HG03457 (cell line): Measurements from ENCODE around the gene R3HDM1.
"Not testable (repeated sequence)": the region's sequence is repeated elsewhere in the genome, so short reads cannot be mapped to it uniquely, and the experiment has no call there.

Experiments used
- ATAC-seq: cut with Tn5 transposase; IDR thresholded peaks from one replicate; pipeline ENCODE4 v1.9.1; 2021; ENCODE audit warnings: moderate number of reproducible peaks; ENCODE audit not compliant: unreplicated experiment

Gene R3HDM1

DNA sequence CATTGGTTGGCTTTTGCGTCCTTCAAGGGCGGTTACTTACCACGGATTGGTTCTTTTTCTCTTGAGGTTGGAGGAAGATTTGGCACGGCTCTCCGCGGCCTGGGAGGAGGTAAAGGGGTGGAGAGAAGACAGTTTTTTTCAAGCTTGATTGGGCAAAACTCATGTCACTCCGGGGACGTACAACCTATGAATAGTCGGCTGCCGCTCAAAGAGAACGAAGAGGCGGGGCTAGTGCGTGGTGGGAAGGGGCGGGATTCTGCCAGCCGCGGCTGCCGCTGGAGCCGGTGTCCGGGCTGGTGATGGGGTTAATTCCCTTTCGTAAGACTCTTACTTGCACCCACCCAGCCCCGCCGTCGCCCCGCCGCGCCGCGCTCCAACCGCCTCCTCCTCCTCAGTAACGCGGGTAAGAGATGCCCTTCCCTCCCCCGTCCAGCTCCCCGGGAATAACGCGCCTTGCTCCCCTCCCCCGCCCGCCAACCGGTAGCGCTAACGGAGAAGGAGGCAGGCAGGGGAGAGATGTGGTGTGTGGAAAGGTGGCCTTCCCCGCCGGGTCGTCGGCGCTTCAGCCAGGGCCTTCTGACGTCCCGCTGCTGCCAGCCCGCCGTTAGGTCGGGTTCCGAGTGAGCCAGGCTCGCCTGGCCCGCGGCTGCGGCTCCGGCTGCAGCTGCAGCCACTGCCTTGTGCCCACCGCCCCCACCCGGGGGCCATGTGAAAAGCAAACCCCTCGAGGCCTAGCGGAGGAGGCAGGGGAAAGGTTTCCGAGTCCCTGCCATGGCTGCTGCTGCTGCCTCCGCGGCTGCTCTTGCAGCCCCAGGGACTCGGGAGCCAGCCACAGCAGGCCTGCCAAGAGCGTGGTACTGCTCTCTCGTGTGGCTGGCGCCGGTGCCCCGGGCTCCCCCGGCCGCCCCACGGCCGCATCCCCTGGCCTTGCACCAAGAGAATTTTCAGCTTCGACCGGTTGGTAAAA, at the start of gene R3HDM1:
Gene R3HDM1 (plus strand): TSS at position 254 of the 967 bp plus-strand sequence. CDS start 73,362 bp downstream, outside the sequence.
- ATAC-seq: peak; percentile 77

DNA sequence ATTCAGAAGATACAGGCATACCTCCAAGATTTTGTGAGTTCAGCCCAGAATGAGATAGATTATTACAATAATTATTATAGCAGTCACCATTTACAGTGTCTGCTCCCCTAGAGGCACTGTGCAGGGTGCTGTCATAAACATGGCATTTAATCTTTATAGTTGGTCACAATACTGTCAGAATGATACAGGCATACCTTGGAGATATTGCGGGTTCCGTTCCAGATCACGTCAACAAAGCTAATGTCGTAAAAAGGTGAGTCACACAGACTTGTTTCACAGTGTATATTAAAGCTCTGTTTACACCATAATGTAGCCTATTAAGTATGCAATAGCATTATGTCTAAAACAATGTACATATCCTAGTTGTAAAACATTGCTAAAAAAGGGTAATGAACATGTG, 45.8 kb upstream of the R3HDM1 start:
- ATAC-seq: no peak

DNA sequence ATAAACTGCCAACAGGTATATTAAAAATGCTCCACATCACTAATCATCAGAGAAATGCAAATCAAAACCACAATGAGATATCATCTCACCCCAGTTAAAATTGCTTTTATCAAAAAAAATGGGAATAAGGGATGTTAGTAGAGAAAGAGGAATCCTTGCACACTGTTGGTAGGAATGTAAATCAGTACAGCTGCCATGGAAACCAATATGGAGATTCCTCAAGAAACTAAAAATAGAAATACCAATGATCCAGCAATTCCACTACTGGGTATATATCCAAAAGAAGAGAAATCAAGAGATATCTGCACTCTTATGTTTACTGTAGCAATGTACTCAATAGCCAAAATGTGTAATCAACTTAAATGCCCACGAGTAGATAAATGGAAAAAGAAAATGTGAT, 40.9 kb upstream of the R3HDM1 start:
- no peak for ATAC-seq

DNA sequence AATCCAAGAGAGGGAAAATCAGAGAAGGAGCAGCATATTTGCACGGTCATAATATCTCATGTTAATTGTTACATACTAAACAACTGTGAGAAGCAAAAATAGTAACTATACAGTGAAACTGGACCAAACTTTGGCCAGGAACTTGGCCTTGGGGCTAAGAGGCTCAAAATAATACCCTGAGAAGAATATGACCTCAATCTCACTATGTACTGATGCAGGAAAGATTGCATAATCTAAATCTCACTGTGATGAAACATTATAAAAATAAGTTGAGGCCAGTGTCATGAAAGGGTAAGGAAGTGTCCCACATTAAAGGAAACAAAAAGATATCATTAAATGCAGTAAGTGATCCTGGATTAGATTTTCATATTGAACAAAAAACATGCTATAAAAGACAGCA, 36.8 kb upstream of the R3HDM1 start:
- no peak for ATAC-seq

DNA sequence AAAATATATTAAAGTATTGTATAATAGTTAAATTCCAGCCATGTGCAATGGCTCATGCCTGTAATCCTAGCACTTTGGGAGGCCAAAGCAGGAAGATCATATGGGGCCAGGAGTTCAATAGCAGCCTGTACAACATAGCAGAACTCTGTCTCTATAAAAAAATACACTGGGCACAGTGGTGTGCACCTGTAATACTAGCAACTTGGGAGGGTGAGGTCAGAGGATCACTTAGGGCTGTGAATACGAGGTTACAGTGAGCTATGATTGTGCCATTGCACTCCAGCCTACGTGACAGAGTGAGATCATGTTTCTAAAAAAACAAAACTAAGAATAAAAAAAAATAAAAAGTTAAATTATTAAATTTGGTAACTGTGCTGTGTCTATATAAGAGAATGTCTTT, 36.4 kb upstream of the R3HDM1 start:
- ATAC-seq: no peak

DNA sequence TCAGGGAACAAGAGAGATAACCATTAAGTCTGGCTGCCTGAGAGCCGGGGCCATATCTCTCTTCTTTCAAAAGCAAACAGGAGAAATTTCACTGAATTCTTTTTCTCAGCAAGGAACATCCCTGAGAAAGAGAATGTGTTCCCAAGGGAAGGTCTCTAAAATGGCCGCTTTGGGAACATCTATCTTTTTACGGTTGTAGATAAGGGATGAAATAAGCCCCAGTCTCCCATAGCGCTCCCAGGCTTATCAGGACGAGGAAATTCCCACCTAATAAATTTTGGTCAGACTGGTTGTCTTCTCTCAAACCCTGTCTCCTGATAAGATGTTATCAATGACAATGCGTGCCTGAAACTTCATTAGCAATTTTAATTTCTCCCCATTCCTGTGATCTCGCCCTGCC, 32.7 kb upstream of the R3HDM1 start:
- not testable (repeated sequence) for ATAC-seq

DNA sequence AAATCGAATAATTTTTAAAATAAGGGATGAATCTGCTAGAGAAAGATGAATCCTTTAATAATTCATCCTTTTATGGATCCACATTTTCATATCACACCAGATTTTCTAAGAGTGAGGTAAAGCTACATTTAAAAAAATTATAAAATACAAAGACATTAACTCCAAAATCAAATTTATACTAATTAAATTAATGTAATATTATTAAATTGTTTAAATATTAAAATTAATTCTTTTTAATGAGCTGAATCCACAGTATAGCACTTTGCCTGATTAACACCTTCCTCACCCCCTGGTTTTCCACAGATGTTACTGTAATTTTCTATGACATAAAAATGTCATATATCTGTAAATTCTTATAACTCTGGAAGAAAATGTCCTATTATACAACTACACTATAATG, 26.5 kb upstream of the R3HDM1 start:
- no peak for ATAC-seq

DNA sequence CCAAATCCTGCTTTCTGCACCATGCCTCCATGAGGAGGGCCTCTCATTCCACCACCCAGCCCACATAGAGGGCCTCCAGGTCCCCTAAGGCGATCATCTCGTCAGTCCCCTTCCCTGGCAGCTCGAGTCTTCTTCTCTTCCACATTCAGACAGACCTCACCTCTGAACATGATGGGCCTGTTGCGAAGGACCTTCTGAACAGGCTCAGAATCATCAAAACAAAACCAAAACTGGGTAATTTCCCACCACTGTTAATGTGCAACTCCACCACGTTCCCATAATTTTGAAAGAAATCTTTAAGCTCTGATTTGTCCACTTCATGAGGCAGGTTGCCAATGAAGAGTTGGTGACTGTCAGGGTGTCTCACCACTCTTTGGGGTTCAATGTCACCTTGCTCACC, 20.7 kb upstream of the R3HDM1 start:
- ATAC-seq: no peak

DNA sequence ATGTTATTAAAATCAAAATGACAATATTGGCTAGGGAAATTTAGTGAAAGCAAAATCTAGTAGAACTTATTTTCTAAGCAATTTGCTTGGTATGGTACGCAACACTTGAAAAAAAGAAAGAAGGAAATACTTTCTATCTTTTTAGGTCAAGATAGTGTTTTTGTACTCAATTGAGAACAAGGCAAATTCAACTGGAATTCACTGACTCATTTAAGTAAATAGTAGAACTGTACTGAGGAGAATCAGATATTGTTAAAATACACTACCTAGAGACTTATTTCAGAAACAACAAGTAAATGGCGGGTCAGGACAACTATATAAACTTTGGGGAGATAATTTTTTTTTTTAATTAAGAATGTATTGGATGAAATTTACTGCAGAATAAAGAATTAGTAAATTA, 19.2 kb upstream of the R3HDM1 start:
- no peak for ATAC-seq

DNA sequence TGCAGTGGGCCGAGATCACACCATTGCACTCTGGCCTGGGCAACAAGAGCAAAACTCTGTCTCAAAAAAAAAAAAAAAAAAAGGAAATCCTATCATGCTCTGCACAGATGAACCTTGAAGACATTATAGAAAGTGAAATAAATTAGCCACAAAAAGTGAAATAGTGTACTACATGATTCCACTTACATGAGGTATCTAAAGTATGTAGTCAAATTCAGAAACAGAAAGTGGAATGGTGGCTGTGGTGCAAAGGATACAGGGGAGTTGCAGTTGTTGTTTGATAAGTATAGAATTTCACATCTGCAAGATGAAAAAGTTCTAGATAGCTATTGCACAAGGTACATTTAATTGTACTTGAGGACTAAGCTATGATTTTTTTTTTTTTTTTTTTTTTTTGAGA, 5.5 kb upstream of the R3HDM1 start:
- no peak for ATAC-seq

DNA sequence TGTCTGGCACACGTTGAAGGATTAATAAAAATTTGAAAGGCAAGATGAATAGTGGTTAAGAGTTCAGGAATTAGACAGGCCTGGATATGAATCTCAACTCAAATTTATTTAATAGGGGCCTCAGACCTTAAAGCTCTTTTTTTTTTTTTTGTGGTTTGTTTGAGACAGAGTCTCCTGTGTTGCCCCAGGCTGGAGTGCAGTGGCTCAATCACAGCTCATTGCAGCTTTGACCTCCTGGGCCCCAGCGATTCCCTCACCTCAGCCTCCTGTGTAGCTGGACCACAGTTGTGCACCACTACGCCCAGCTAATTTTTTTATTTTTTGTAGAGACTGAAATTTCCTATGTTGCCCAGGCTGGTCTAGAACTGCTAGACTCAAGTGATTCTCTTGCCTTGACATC, 3.3 kb upstream of the R3HDM1 start:
- ATAC-seq: no peak

DNA sequence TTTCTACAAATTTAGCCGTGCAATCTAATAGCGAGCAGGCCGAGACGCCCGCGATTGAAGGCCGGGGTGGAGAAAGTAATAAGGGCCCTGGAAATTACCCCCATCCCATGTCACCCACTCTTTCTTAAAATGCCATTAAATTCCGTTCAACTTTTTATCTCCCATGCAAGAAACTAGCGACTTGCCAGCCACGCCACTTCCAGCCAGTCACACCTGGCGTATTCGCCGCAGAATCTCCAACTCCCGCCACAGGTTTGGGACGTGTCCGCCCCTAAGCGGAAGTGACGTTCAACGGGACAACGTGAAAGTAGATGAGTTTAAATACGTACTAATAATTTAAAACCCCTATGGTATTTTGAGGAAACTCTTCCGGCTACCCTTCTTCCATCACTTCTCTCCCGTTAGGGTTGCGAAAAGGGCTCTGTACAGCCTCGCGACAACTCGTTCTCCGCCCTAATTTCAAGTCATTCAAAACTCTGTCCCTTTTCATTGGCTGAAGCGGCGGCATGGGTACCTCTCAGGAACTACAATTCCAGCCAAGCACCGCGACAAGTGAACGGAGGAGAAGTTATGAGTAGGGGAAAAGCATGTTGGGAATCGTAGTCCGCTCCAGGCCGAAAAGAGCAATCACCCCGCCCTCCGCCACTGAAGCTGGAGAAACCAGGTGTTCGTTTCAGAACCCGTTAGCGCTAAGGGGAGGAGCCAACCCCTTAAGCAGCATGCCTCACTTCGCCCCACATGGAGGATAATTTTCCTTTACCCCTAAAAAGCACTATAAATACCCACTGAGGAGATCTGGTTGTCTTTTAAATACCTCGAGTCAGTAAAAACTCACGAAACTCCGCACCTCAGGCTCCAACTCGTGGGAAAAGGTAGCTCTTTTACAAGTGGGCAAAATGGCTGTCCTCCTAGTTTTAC, 712 bp upstream of the R3HDM1 start, which contains the start of gene ZRANB3:
Gene ZRANB3 (minus strand): TSS at position 906 of the 918 bp plus-strand sequence.
- peak; percentile 63 for ATAC-seq

DNA sequence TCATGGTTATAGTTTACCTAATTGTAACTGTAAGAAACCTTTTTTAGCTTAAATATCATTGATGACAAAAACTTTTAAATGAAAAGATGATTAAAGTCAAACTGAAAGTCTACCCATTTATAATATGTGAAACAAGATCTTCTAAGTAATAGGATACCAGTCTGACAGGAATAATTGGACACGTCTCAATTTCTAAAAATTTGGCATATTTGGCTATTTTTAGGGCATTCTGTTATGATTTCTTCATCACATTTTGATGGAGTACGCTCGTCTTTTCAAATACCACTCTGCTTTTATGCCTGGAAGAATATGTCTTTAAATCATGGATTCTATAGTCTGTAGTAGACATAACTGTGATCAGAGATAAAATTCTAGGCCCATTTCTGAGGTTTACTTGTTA, 1.3 kb downstream of the R3HDM1 start:
- ATAC-seq: no peak

DNA sequence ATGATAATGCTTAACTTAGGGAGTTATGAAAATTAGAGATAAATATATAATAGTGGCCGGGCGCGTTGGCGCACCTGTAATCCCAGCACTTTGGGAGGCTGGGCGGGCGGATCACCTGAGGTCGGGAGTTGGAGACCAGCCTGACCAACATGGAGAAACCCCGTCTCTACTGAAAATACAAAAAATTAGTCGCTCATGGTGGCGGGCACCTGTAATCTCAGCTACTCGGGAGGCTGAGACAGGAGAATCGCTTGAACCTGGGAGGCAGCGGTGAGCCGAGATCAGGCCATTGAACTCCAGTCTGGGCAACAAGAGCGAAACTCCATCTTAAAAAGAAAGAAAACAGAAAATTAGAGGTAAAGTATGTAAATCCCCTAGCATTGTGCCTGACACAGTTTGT, 2.3 kb downstream of the R3HDM1 start:
- ATAC-seq: not testable (repeated sequence)

DNA sequence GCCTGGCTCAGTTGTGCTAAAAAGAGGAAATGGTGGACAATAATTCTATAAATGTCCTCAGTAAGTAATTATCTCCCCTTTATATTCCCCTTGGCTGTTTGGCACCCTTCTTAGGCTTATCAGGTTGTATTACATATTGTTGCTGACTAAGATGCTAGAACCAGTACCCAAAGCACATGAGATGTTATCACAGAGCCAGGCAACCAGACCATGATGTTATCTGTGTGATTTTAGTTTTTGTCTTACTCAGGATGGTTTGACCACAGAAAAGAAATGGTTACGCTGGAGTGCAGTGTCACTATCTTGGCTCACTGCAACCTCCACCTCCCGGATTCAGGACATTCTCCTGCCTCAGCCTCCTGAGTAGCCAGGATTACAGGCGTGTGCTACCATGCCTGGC, 15.2 kb downstream of the R3HDM1 start:
- ATAC-seq: no peak

DNA sequence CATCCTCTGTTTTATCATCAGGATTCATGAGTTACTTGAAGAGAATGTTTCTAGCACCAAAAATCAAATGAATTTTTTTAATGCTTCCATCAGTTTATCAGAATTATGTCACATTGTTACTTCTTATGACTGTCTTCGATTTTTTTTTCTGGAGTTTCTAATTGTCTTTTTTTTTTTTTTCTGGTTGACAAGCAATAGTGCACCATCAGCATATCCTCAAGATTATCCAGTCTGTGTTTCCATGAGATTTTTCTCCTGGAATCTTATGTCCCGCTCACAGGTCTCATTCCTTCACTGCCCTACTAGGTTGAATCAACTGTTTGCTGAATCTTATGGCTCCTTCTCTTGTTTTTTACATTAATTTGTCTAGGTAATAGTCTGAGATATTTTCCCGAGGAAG, 16.0 kb downstream of the R3HDM1 start:
- ATAC-seq: no peak

DNA sequence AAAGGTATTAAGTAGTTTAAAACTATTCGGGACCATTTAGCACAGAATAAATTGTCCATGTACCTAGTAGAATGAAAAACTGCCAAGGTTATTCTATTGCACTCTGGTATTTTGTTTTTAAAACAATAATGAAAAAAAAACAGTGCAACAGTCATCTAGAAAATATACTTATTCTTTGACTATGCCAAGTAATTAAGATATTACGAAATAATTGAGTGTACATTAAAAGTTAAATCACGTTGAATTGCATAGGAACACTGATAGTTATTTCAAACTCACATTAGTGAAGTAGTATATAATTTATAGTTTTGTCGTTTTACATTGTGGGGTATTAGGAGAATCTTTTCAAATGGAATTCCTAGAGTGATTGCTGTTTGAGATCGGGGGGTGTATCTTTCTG, 20.1 kb downstream of the R3HDM1 start:
- ATAC-seq: no peak

DNA sequence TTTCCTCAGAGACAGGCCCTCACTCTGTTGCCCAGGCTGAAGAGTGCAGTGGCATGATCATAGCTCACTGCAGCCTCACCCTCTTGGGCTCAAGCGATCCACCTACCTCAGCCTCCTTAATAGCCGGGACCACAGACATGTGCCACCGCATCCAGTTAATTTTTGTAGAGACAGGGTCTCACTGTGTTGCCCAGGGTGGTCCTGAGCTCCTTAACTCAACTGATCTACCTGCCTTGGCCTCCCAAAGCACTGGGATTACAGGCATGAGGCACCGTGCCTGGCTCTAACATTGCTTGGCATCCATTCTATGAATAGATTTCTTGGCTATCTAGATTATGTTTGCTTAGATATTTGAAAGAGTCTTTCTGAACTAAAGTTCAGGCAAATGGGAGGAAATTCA, 21.6 kb downstream of the R3HDM1 start:
- no peak for ATAC-seq

DNA sequence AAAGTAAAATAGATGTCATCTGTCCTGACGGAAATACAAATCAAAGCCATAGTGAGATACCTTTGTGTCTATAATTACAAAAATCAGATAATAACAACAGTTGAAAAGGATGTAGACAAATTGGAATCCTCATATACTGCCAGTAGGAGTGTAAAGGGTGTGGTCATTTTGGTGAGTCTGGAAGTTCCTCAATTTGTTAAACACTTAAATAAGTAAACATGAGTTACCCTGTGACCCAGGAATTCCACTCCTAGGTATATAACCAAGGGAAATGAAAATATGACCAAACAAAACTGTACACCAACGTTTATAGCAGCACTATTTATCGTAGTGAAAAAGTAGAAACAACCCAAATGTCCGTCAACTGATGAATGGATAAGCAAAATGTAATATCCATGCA, 24.0 kb downstream of the R3HDM1 start:
- ATAC-seq: no peak

DNA sequence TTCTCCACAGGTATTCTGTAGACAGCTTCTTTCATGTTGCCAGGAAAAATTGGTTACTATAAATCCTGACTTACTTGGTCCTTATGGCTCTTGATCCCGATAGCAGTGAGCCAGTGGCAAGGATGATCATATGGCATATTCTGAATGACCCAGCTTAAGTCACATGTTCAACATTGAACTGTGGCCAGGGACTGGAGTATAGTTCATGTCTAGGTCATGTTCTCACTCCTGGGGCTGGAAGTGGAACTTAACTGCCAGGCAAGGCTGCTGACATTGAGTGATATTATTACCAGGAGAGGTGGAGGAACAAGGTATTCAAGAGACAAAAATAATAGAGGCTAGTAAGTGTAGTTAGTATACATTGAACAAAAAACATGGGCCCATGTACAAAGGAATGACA, 26.2 kb downstream of the R3HDM1 start:
- no peak for ATAC-seq

DNA sequence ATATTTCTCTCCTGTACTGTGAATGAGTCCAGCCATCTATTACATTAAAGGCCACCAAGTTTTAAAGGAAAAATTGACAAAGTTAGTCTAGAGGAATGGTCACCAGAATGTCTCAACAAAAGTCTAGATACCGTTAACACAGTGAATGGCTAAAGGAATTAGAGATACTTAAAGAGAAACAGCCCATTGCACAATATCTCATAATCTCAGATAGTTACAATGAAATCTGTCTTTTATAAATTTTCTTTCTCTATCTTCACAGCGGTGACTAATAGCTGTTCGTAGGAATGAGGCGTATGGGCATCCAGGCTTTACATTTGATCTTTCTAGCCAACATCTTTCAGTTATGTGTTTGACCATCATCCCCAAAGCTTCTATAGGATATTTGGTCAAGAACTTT, 30.6 kb downstream of the R3HDM1 start:
- ATAC-seq: no peak

DNA sequence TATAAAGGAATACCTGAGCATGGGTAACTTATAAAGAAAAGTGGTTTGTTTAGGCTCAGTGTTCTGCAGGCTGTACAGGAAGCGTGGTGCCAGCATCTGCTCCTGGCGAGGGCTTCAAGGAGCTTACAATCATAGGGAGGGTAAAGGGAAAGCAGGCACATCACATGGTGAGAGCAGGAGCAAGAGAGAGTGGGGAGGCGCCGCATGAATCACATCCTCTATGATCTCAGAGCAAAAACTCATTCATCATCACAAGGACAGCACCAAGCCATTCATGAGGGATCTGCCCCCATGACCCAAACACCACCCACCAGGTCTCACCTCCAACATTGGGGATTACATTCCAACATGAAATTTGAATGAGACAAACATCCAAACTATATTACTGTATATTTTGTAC, 32.5 kb downstream of the R3HDM1 start:
- no peak for ATAC-seq
